Astrocyte (in vitro differentiated cells and primary cell): Measurements from ENCODE around the gene PRSS53. TPM values are rescaled to one million over a fixed set of nuclear protein-coding genes. Genes with fewer than 3 reads are reported as not detected.

Experiments used
- DNase-seq: peaks from one replicate; pipeline ENCODE4 v3.0.0-alpha.2; 2010; ENCODE audit warnings: low read depth
- FAIRE-seq: peaks from 2 replicates; lab custom pipeline; 2011; peaks lifted over from hg19 to GRCh38; lab: Jason Lieb, UNC
- H2AFZ ChIP-seq: 2 replicates; pipeline ENCODE4 v1.6.0; 2012; ENCODE audit warnings: low read depth, low read length, inconsistent platforms
- H3K27ac ChIP-seq: 2 replicates; pipeline ENCODE4 v1.5.1; 2011; ENCODE audit warnings: low read depth, low read length, inconsistent platforms
- H3K27me3 ChIP-seq: 2 replicates; pipeline ENCODE4 v1.6.0; 2011; ENCODE audit warnings: low read length, inconsistent platforms; ENCODE audit not compliant: insufficient read depth
- H3K36me3 ChIP-seq: 2 replicates; pipeline ENCODE4 v1.5.1; 2011; ENCODE audit warnings: low read length, inconsistent platforms; ENCODE audit not compliant: insufficient read depth
- H3K4me1 ChIP-seq: 2 replicates; pipeline ENCODE4 v1.5.1; 2011; ENCODE audit warnings: low read length, inconsistent platforms; ENCODE audit not compliant: insufficient read depth
- H3K4me2 ChIP-seq: 2 replicates; pipeline ENCODE4 v1.6.0; 2012; ENCODE audit warnings: low read length, inconsistent platforms
- H3K4me3 ChIP-seq: 2 replicates; pipeline ENCODE4 v1.5.1; 2011; ENCODE audit warnings: low read depth, mild to moderate bottlenecking, low read length, inconsistent platforms; ENCODE audit not compliant: insufficient read depth
- H3K79me2 ChIP-seq: 2 replicates; pipeline ENCODE4 v1.6.0; 2012; ENCODE audit warnings: mild to moderate bottlenecking, low read length, inconsistent platforms; ENCODE audit not compliant: insufficient read depth
- H3K9ac ChIP-seq: 2 replicates; pipeline ENCODE4 v1.6.0; 2012; ENCODE audit warnings: mild to moderate bottlenecking, low read length, inconsistent platforms
- H3K9me3 ChIP-seq: 2 replicates; pipeline ENCODE4 v1.5.1; 2012; ENCODE audit warnings: low read depth, mild to moderate bottlenecking, low read length, inconsistent platforms; ENCODE audit not compliant: insufficient read depth
- H4K20me1 ChIP-seq: 2 replicates; pipeline ENCODE4 v1.6.0; 2012; ENCODE audit warnings: low read length, inconsistent platforms; ENCODE audit not compliant: insufficient read depth
- H3K27ac Mint-ChIP-seq: one replicate; pipeline ENCODE4 v1.8.0; 2021; ENCODE audit warnings: mild to moderate bottlenecking, mixed read lengths; ENCODE audit not compliant: unreplicated experiment
- H3K27me3 Mint-ChIP-seq: one replicate; pipeline ENCODE4 v1.8.0; 2021; ENCODE audit warnings: low read depth, mixed read lengths; ENCODE audit not compliant: unreplicated experiment
- H3K36me3 Mint-ChIP-seq: one replicate; pipeline ENCODE4 v1.8.0; 2021; ENCODE audit warnings: low read depth, mixed read lengths; ENCODE audit not compliant: unreplicated experiment
- H3K4me1 Mint-ChIP-seq: one replicate; pipeline ENCODE4 v1.8.0; 2021; ENCODE audit warnings: low read depth, mixed read lengths; ENCODE audit not compliant: unreplicated experiment
- H3K4me3 Mint-ChIP-seq: one replicate; pipeline ENCODE4 v1.8.0; 2021; ENCODE audit warnings: mild to moderate bottlenecking, moderate library complexity, mixed read lengths; ENCODE audit not compliant: unreplicated experiment
- H3K9me3 Mint-ChIP-seq: one replicate; pipeline ENCODE4 v1.8.0; 2021; ENCODE audit warnings: mild to moderate bottlenecking, mixed read lengths; ENCODE audit not compliant: unreplicated experiment
- EZH2 ChIP-seq: IDR thresholded peaks from 2 replicates; pipeline ENCODE4 v1.6.1; 2012; ENCODE audit warnings: mild to moderate bottlenecking, low read length, inconsistent platforms; ENCODE audit not compliant: insufficient read depth
- total RNA-seq: library from RNA; stranded (reverse); gene quantifications from 2 replicates; pipeline ENCODE4 v1.2.1, GENCODE V29; 2021
- TF ChIP-seq, protein P1 (sequence below): IDR thresholded peaks from 2 replicates; pipeline ENCODE4 v1.5.1; 2011; ENCODE audit warnings: low read depth, mild to moderate bottlenecking, inconsistent platforms, low read length, moderate library complexity; ENCODE audit not compliant: insufficient read depth

The PRSS53 gene
- total RNA-seq, 1 donor from 2014 or later: 7.1 TPM

DNA sequence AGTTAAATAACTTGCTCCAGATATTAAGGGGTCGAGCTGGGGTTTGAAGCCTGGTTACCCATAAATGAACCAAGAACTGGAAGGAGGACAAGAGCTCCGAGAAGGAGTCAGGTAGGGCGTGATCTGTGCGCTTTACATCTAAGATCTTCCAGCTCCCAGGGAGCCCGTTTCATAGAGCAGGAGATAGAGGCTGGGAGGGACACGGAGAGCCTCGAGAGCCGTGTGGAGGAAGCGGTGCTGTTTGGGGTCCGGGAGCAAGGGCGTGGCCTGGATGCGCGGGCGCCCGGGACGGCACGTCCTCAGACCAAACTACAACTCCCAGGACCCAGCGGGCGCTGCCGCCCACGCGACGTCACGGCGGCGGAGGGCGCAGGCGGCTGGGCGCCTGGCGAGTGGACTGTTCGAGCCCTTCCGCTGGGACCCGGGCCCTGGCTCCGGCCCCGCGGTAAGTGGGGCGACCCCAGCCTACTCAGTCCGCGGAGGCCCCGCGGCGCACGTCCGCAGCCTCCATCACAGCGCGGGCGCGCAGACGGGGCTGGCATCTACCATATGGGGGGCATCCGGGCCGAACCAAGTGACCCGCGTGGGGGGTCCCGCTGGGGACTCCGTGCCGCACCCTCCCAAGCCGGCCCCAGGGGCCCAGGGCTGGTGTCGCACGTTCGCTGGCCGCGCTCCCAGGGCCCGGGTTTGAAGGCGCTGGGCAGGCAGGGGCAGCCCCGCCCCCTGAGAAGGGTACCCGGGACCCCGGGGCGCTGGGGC lies 19.5 kb upstream of the PRSS53 start, which contains the start of gene BCKDK:
TSS of gene BCKDK (plus strand) at position 352 of the 759 bp plus-strand sequence. CDS start 838 bp downstream, outside the sequence.
- peak within 1 kb of the TSS; percentile 85 for H3K4me3 Mint-ChIP-seq
- peaks cover 9% of the 10 kb centered on the region for H3K4me1 ChIP-seq
- TF ChIP-seq, protein P1, sequence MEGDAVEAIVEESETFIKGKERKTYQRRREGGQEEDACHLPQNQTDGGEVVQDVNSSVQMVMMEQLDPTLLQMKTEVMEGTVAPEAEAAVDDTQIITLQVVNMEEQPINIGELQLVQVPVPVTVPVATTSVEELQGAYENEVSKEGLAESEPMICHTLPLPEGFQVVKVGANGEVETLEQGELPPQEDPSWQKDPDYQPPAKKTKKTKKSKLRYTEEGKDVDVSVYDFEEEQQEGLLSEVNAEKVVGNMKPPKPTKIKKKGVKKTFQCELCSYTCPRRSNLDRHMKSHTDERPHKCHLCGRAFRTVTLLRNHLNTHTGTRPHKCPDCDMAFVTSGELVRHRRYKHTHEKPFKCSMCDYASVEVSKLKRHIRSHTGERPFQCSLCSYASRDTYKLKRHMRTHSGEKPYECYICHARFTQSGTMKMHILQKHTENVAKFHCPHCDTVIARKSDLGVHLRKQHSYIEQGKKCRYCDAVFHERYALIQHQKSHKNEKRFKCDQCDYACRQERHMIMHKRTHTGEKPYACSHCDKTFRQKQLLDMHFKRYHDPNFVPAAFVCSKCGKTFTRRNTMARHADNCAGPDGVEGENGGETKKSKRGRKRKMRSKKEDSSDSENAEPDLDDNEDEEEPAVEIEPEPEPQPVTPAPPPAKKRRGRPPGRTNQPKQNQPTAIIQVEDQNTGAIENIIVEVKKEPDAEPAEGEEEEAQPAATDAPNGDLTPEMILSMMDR: no peak
- TF ChIP-seq EZH2: no peak
- no peaks in the 10 kb centered on the region for H3K27me3 ChIP-seq
- no peaks in the 10 kb centered on the region for H3K9me3 Mint-ChIP-seq
- peak within 1 kb of the TSS; percentile 83 for H3K4me2 ChIP-seq
- H3K36me3 Mint-ChIP-seq: peaks cover 24% of the 10 kb centered on the region
- H3K27ac ChIP-seq: peak within 1 kb of the TSS; percentile 64
- H3K4me3 ChIP-seq: peak within 1 kb of the TSS; percentile 74
- peaks cover 7% of the 10 kb centered on the region for H3K36me3 ChIP-seq
- peak within 1 kb of the TSS; percentile 86 for H3K9ac ChIP-seq
- H4K20me1 ChIP-seq: peaks cover 4% of the 10 kb centered on the region
- peak within 1 kb of the TSS; percentile 82 for H3K27ac Mint-ChIP-seq
- H3K79me2 ChIP-seq: peaks cover 20% of the 10 kb centered on the region
- no peak for FAIRE-seq
- H3K4me1 Mint-ChIP-seq: peaks cover 5% of the 10 kb centered on the region
- H3K27me3 Mint-ChIP-seq: no peaks in the 10 kb centered on the region
- H3K9me3 ChIP-seq: no peaks in the 10 kb centered on the region
- DNase-seq: peak; percentile 34
- peak within 1 kb of the TSS; percentile 86 for H2AFZ ChIP-seq

DNA sequence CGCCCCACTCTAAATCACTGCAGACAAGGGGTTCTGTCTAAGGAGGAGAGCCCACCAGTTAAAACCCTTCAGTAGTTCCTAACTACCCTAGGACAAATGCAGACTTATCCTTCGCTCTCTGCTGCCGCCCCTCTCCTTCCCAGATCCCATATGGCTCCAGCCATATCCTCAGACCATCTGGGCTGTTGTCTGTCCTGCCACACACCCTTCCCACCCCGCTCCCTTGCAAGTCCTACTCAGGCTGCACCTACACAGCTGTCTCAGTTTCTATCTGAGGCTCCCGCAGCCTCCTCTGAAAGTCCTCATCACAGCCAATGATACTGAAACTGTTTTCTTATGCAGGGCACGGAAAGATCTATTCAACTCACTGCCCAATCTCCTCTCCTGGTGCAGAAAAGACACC lies 18.7 kb upstream of the PRSS53 start:
- FAIRE-seq: no peak
- H3K4me3 Mint-ChIP-seq: peak overlapping the region; percentile 84

More for the DNA sequence above, 18.7 kb upstream of the PRSS53 start:
- H3K27ac Mint-ChIP-seq: peak overlapping the region; percentile 82
- no peak for TF ChIP-seq EZH2
- TF ChIP-seq, protein P1: no peak
- peaks cover 20% of the 10 kb centered on the region for H3K79me2 ChIP-seq
- no peaks in the 10 kb centered on the region for H3K27me3 ChIP-seq
- H2AFZ ChIP-seq: peak overlapping the region; percentile 86
- peaks cover 9% of the 10 kb centered on the region for H3K4me1 ChIP-seq
- no peak for DNase-seq
- no peaks in the 10 kb centered on the region for H3K9me3 Mint-ChIP-seq
- H3K27ac ChIP-seq: no peak overlapping the region
- H3K4me2 ChIP-seq: peak overlapping the region; percentile 83
- H3K4me3 ChIP-seq: no peak overlapping the region
- peaks cover 3% of the 10 kb centered on the region for H3K36me3 ChIP-seq
- H3K9ac ChIP-seq: no peak overlapping the region
- no peaks in the 10 kb centered on the region for H3K9me3 ChIP-seq
- H3K4me1 Mint-ChIP-seq: peaks cover 5% of the 10 kb centered on the region
- H3K27me3 Mint-ChIP-seq: no peaks in the 10 kb centered on the region
- peaks cover 20% of the 10 kb centered on the region for H3K36me3 Mint-ChIP-seq
- peaks cover 4% of the 10 kb centered on the region for H4K20me1 ChIP-seq
